GM23248 (cell line): ENCODE results near the gene SLC35F3. TPM values are rescaled to one million over a fixed set of nuclear protein-coding genes. Genes with fewer than 3 reads are reported as not detected.
"Not testable (repeated sequence)": the region's sequence is repeated elsewhere in the genome, so short reads cannot be mapped to it uniquely, and the experiment has no call there.

ENCODE experiments used
- DNase-seq: peaks from one replicate; pipeline ENCODE4 v3.0.0-alpha.2; 2015
- H2AFZ ChIP-seq: fragments of 200-600 bp; sonication (generic); 2 replicates; pipeline ENCODE4 v1.6.1; 2016; ENCODE audit warnings: antibody characterized with exemption
- H3F3A ChIP-seq: fragments of 200-600 bp; sonication (generic); 2 replicates; pipeline ENCODE4 v1.6.1; 2016; ENCODE audit warnings: mild to moderate bottlenecking, antibody characterized with exemption, mixed run types; ENCODE audit not compliant: insufficient read depth
- H3K27ac ChIP-seq: fragments of 200-600 bp; sonication (generic); 2 replicates; pipeline ENCODE4 v1.5.1; 2016; ENCODE audit warnings: mild to moderate bottlenecking
- H3K27me3 ChIP-seq: fragments of 200-600 bp; sonication (generic); replicated peaks from 2 replicates; pipeline ENCODE4 v1.6.1; 2016; ENCODE audit warnings: mild to moderate bottlenecking; ENCODE audit not compliant: insufficient read depth
- H3K36me3 ChIP-seq: fragments of 200-600 bp; sonication (generic); 2 replicates; pipeline ENCODE4 v1.6.1; 2016; ENCODE audit warnings: low read depth, mild to moderate bottlenecking
- H3K4me1 ChIP-seq: fragments of 200-600 bp; sonication (generic); 2 replicates; pipeline ENCODE4 v1.6.1; 2016; ENCODE audit warnings: mild to moderate bottlenecking; ENCODE audit not compliant: insufficient read depth
- H3K4me2 ChIP-seq: fragments of 200-600 bp; sonication (generic); one replicate; pipeline ENCODE4 v1.6.1; 2016; ENCODE audit warnings: mild to moderate bottlenecking; ENCODE audit not compliant: unreplicated experiment
- H3K4me3 ChIP-seq: fragments of 200-600 bp; sonication (generic); 2 replicates; pipeline ENCODE4 v1.5.1; 2016; ENCODE audit warnings: mild to moderate bottlenecking
- H3K79me2 ChIP-seq: fragments of 200-600 bp; sonication (generic); 2 replicates; pipeline ENCODE4 v1.6.1; 2016; ENCODE audit warnings: mild to moderate bottlenecking; ENCODE audit not compliant: insufficient read depth
- H3K9ac ChIP-seq: fragments of 200-600 bp; sonication (generic); 2 replicates; pipeline ENCODE4 v1.6.1; 2016; ENCODE audit warnings: mild to moderate bottlenecking
- H3K9me2 ChIP-seq: fragments of 200-600 bp; sonication (generic); 2 replicates; pipeline ENCODE4 v1.6.1; 2016; ENCODE audit warnings: mixed run types, mild to moderate bottlenecking, moderate library complexity; ENCODE audit not compliant: insufficient read depth
- H3K9me3 ChIP-seq: fragments of 200-600 bp; sonication (generic); one replicate; pipeline ENCODE4 v1.6.1; 2017; ENCODE audit warnings: low read depth
- H4K20me1 ChIP-seq: fragments of 200-600 bp; sonication (generic); 2 replicates; pipeline ENCODE4 v1.6.0; 2016; ENCODE audit not compliant: insufficient read depth
- EZH2 ChIP-seq: fragments of 200-600 bp; sonication (generic); IDR thresholded peaks from 2 replicates; pipeline ENCODE4 v1.6.1; 2018; ENCODE audit warnings: antibody characterized with exemption, mild to moderate bottlenecking; ENCODE audit not compliant: insufficient read depth, poor library complexity, severe bottlenecking
- EZH2phosphoT487 ChIP-seq: fragments of 200-600 bp; sonication (generic); IDR thresholded peaks from 2 replicates; pipeline ENCODE4 v1.6.1; 2018; ENCODE audit warnings: antibody characterized with exemption, moderate library complexity, mild to moderate bottlenecking, low read depth; ENCODE audit not compliant: insufficient read depth
- WGBS, 2 experiments: methylation state at CpG; one replicate each; pipeline ENCODE4 v1.1.6; 2015 to 2017; ENCODE audit warnings: low lambda C conversion rate in 2 of 2, low coverage in 1 of 2; ENCODE audit errors: missing lambda C conversion rate in 2 of 2; 5-methylcytosine and 5-hydroxymethylcytosine counted together
- in situ Hi-C: fragments of 300-500 bp; cut with MboI; formaldehyde crosslinking; loops from 2 replicates; pipeline ENCODE4 v1.15.0; 2020
- polyA plus RNA-seq: library from polyadenylated mRNA; unstranded; fragments of >200 nt; fragmentation: Nextera tagmentation; extraction: Ambion mirVana; gene quantifications from 2 replicates; pipeline ENCODE4 v1.2.1, GENCODE V29; 2016
- total RNA-seq: library from RNA; depleted of rRNA; stranded (reverse); fragments of >200 nt; shearing (Covaris generic); gene quantifications from 2 replicates; pipeline ENCODE4 v1.2.3, GENCODE V29; 2014

Gene SLC35F3
- total and polyA plus RNA-seq, 2 experiments from 2014 or later, result 0.43 to 1.3 TPM

- in situ Hi-C loops, result no loop called here
- no peak overlapping the region for H2AFZ ChIP-seq
- H3K27ac ChIP-seq, result no peak overlapping the region
- no peak for DNase-seq
- H3K4me2 ChIP-seq, result no peak overlapping the region
- no peak overlapping the region for H3K9ac ChIP-seq
- H3K9me2 ChIP-seq, result no peaks in the 10 kb centered on the region
- TF ChIP-seq EZH2 (no peak), EZH2phosphoT487 (no peak)
- peaks cover 10% of the 10 kb centered on the region; the same call in 1 of the 2 replicates for H3F3A ChIP-seq
- no peaks in the 10 kb centered on the region for H4K20me1 ChIP-seq
- H3K4me1 ChIP-seq, result peaks cover 18% of the 10 kb centered on the region
- no peaks in the 10 kb centered on the region for H3K79me2 ChIP-seq
- 30 to 52% methylated on average over 3 of the region's 3 CpGs for WGBS, 2 experiments
- no peaks in the 10 kb centered on the region for H3K9me3 ChIP-seq
- H3K4me3 ChIP-seq, result no peak overlapping the region
- H3K36me3 ChIP-seq, result no peaks in the 10 kb centered on the region
- H3K27me3 ChIP-seq, result no peaks in the 10 kb centered on the region
These were observed 303.9 kb downstream of the SLC35F3 start for GRCh38 chr1:234208351-234208750.

DNA sequence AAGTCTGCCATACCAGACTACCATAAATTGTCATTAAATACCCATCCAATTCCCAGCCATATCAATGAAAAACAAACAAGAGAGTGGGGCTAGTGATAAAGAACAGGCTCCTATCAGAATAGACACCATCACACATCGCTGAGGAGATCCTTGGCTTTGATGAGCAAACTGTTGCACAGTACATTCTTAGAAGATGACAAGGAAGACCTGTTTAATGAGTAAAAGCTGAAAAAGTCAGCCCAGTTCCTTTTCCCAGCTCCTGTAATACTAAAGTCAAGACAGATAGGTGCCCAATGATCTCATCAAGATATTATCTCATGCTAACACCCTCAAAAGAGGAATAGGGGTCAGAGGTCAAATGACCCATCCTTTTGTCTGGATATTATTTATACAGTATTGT lies 304.3 kb downstream of the SLC35F3 start:
- peaks cover 18% of the 10 kb centered on the region for H3K4me1 ChIP-seq
- H3K27ac ChIP-seq, result no peak overlapping the region
- no peak for TF ChIP-seq EZH2phosphoT487
- TF ChIP-seq EZH2, result no peak
- H3K27me3 ChIP-seq, result no peaks in the 10 kb centered on the region; the same call in 1 of the 2 replicates
- H3K79me2 ChIP-seq, result no peaks in the 10 kb centered on the region
- H3F3A ChIP-seq, result peaks cover 10% of the 10 kb centered on the region; the same call in 1 of the 2 replicates
- no peaks in the 10 kb centered on the region for H4K20me1 ChIP-seq
- 0 to 5% methylated on average over 1 of the region's 1 CpG for WGBS, 2 experiments
- no peaks in the 10 kb centered on the region for H3K9me3 ChIP-seq
- no peak overlapping the region for H3K4me3 ChIP-seq
- peak; percentile 71 for DNase-seq
- H3K36me3 ChIP-seq, result no peaks in the 10 kb centered on the region
- H3K4me2 ChIP-seq, result no peak overlapping the region
- in situ Hi-C loops, result no loop called here
- H3K9me2 ChIP-seq, result no peaks in the 10 kb centered on the region
- no peak overlapping the region for H3K9ac ChIP-seq
- no peak overlapping the region for H2AFZ ChIP-seq

GRCh38 chr1:234210429-234210828 lies 306.0 kb downstream of the SLC35F3 start:
- in situ Hi-C loops, H3K27me3 ChIP-seq, H3F3A ChIP-seq, H3K79me2 ChIP-seq, H3K9me3 ChIP-seq, H4K20me1 ChIP-seq, H3K4me2 ChIP-seq, DNase-seq, H3K36me3 ChIP-seq, H3K27ac ChIP-seq, H3K9me2 ChIP-seq, H2AFZ ChIP-seq, H3K4me3 ChIP-seq, H3K9ac ChIP-seq: not testable (repeated sequence)
- 45 to 72% methylated on average over 1 of the region's 1 CpG for WGBS, 2 experiments
- peaks cover 18% of the 10 kb centered on the region for H3K4me1 ChIP-seq

- H3K4me2 ChIP-seq, H3K4me3 ChIP-seq, H3F3A ChIP-seq, in situ Hi-C loops, H3K9ac ChIP-seq, H3K79me2 ChIP-seq, H3K9me3 ChIP-seq, H3K36me3 ChIP-seq, H3K9me2 ChIP-seq, H2AFZ ChIP-seq, H3K27ac ChIP-seq, H4K20me1 ChIP-seq, DNase-seq: not testable (repeated sequence)
- peaks cover 14% of the 10 kb centered on the region for H3K4me1 ChIP-seq
- H3K27me3 ChIP-seq, result peaks cover 13% of the 10 kb centered on the region
- WGBS, 2 experiments, result 21 to 26% methylated on average over 2 of the region's 2 CpGs
These were observed 307.4 kb downstream of the SLC35F3 start for GRCh38 chr1:234211855-234212254.

DNA sequence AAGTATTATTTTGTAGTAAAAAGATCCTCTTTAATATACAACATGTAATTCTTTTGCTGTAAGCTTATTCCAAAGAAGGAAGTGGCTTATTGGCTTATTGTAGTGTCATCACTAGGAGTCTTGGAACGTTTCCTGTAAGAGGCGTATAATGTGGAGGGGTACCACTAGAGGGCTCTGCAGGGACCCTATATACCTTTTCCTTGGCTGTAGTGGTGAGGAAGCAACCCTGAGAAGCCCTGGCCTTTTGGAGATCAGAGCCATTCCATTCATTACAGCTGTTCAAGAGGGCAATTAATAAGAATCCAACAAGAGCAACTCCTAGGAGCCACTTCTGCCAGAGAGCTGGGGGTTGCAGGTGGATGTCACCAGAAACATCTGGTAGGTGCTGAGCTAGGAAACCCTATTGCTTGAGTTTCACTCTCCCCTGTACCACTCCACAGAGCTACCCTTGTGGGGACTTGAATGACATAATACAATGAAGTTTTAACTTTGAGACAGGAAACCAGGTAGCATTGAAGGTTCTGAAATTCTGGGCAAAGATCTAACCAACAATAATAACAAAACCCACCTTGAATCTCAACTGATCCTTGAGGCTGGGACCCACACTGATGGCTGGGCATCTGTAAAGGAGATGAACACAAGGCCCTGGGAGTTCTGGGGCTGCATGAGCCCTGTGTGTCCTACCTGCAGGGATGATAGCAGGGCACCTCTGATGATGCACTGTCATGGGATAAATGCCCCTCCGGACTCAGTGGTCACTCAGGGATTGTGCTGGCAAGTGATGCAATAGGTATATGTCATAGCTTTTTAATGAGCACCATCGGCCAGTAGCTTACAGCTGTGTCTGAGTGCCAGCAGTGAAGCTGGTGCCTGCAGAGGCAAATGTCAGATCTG lies 308.5 kb downstream of the SLC35F3 start:
- Histone ChIP-seq H3K4me2 (no peak overlapping the region), H3K9ac (no peak overlapping the region), H3F3A (peaks cover 10% of the 10 kb centered on the region; the same call in 1 of the 2 replicates), H3K36me3 (no peaks in the 10 kb centered on the region), H2AFZ (no peak overlapping the region), H3K79me2 (no peaks in the 10 kb centered on the region), H3K4me1 (peaks cover 11% of the 10 kb centered on the region), H3K9me3 (no peaks in the 10 kb centered on the region), H3K27me3 (peaks cover 13% of the 10 kb centered on the region), H4K20me1 (no peaks in the 10 kb centered on the region), H3K4me3 (no peak overlapping the region), H3K27ac (no peak overlapping the region), H3K9me2 (no peaks in the 10 kb centered on the region)
- 24 to 26% methylated on average over 4 of the region's 4 CpGs for WGBS, 2 experiments
- in situ Hi-C loops, result no loop called here
- TF ChIP-seq EZH2phosphoT487, result no peak
- DNase-seq, result peak; percentile 53
